DMS 273 (cell line): ENCODE results near the gene TRMT2B.
"Not testable (repeated sequence)": the region's sequence is repeated elsewhere in the genome, so short reads cannot be mapped to it uniquely, and the experiment has no call there.

ENCODE experiments used
- DNase-seq: peaks from one replicate; lab custom pipeline; 2025; ENCODE audit not compliant: unreplicated experiment; lab: John Stamatoyannopoulos, UW

Gene TRMT2B

DNA sequence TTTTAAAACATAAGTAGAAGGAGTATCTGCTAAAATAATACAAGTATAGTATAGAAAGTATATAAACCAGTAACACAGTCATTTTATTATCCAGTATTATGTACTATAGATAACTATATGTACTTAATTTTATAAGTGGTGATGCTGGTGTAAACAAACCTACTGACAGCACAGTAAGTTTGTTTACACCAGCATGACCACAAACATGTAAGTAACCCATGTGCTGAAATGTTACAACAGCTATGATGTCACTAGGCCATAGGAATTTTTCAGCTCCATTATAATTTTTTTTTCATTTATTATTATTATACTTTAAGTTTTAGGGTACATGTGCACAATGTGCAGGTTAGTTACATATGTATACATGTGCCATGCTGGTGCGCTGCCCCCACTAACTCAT is 39.9 kb downstream of the TRMT2B start:
- not testable (repeated sequence) for DNase-seq

DNA sequence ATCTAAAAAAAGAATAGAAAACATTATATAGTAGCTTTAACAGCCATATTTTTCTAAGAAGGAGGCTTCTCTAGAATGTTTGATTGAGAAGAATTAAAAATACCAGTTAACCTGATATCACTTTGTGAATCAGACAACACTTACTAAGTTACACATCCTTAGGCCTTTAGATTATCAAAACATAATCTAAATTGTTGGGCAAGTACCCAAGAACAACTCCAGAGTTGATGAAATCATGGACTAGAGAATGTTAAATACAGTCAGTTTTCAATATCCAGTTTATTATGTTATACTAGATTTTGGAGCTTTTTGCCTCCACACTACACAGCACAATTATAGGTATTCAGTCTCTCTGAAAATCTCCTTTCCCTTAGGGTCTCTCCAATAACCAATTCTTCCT is 42.8 kb downstream of the TRMT2B start:
- DNase-seq, result no peak

- DNase-seq, result no peak
These were observed 52.5 kb downstream of the TRMT2B start for GRCh38 chrX:100999451-100999850.

GRCh38 chrX:100995469-100995868 is 56.4 kb downstream of the TRMT2B start:
- DNase-seq, result peak; percentile 6

DNA sequence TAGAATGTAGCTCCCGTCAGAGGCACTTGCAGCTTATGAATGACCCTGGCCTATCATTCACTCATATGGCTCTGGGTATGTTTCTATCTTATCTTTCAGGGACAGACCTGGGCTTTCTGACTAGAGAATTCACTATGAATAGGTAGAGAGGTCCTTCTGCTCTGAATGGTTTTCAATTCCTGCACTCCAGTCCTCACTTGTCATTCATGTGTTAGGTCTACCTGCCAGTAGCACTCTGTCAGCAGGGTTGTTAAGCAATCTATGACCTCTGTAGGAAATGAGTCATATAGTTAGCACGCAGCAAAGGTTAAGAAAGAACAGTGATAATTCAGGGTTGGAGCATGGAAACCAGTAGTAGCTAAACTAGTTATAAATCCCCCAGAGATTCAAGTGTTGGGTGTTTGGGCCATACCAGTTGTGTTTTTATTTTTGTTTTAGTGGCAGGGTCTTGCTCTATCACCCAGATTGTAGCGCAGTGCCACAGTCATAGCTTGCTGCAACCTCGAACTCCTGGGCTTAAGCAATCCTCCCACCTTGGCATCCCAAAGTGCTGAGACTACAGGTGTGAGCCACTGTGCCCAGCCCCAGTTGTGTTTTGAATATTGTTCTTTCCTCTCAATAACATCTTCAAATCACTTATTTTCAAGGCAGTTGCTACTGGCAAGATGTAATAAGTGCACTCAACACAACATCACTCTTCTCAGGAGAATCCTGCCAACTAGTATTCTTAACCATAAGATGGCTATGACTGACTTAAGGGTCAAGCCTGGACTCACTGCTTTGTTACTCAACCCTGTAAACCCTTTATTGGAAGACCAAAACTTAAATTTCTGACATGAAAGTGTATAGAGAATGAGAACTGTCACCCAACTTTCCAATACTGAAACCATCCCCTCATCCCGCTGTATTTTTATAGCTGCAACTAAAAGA is 57.3 kb downstream of the TRMT2B start:
- no peak for DNase-seq

DNA sequence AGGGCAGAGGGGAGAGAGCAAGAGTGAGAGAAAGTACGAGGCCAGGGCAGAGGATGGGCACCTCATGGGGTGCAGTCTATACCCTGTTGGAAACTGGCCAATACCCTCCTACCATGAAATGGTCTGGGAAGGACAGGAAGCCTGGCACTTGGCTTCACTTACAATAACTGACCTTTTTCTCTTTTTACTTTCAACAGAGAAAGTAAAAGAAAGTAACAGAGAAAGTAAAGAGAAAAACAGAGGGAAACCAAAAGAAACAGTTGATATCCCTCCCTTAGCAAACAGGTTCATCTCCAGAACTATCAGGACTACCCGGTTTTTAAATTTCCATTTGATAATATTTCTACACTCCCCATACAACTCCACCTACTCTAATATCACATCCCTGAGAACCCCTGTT is 61.8 kb downstream of the TRMT2B start:
- no peak for DNase-seq

DNA sequence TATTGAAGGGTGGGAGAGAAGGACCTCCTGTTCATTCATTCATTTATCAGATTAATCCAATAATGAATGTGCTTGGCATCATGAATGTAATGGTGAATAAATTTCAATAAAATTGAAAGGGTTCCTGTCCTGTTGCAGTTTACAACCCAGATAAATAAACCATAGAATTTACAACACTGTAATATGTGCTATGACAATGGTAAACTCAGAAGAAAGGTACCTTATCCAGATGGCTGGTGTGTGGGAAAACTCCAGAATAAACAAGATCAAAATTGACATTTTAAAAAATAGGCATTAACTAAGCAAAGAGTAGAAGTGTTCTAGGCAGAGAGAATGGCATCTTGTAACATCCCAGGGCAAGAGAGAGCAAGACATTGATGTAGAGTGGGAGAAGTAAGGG is 67.1 kb downstream of the TRMT2B start:
- DNase-seq, result no peak

- peak; percentile 3 for DNase-seq
These were observed 70.4 kb downstream of the TRMT2B start for GRCh38 chrX:100981498-100981845.

- no peak for DNase-seq
These were observed 71.1 kb downstream of the TRMT2B start for GRCh38 chrX:100980608-100981497.

GRCh38 chrX:100979881-100980607 is 71.9 kb downstream of the TRMT2B start:
- DNase-seq, result no peak

DNA sequence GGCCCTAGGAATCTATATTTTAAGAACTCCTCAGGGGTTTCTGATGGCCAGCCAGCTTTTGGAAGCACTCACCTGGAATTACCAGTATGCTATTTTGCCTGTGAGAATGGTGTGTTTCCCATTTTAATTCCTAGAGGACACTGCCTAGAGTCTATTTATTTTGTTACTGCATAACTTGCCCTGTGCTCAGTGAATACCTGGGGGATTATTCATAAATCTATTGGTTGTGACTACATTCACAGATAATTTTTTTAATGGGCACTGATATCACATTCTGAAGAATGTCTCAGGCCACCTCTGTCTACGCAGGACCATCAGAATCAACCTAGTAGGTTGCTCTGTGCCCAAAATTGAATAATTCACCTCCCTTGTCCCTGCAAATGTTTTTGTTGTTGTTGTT is 75.7 kb downstream of the TRMT2B start:
- no peak for DNase-seq

DNA sequence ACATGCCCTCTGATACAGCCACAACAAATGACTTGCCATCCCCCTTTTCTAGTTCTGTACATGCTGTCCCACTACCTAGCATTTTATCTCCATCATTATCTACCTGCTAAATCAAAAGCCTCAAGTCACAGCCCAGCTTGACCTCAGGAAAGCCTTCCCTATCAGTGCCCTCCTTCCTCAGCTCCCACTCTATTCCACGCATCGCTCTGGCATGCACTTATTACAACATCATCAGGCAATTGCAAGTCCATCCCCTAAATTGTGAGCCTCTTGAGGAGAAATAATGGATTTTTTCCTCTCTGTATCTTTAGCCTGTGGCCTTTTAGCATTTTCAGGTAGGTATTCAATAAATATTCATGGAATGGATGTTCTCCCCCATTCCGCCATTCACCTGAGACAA is 76.7 kb downstream of the TRMT2B start:
- no peak for DNase-seq

- no peak for DNase-seq
These were observed 78.5 kb downstream of the TRMT2B start for GRCh38 chrX:100973411-100973810.

GRCh38 chrX:100969936-100970335 is 82.0 kb downstream of the TRMT2B start:
- no peak for DNase-seq

GRCh38 chrX:100969408-100969807 is 82.5 kb downstream of the TRMT2B start, which contains the start of gene ARL13A:
Gene ARL13A, plus strand, starts transcription at chrX:100969708. Its CDS starts 3,982 bp downstream, at chrX:100973690.
- DNase-seq, result no peak

GRCh38 chrX:100964362-100964761 is 87.5 kb downstream of the TRMT2B start:
- no peak for DNase-seq

- no peak for DNase-seq
These were observed 89.1 kb downstream of the TRMT2B start for GRCh38 chrX:100962811-100963210.
